ENCODE results near the gene TM9SF4.
A peak's percentile ranks its signal among the peaks of the same experiment; 100 is the strongest.
"Not testable (repeated sequence)": the region's sequence is repeated elsewhere in the genome, so short reads cannot be mapped to it uniquely, and the experiment has no call there.

TM9SF4 gene

GRCh38 chr20:32188376-32189122, 79.0 kb downstream of the TM9SF4 start:
- DNase-seq (ENCODE audit: low spot score): no peak

- no peak for DNase-seq (ENCODE audit: low spot score)
Observed at GRCh38 chr20:32189123-32189410, 79.6 kb downstream of the TM9SF4 start.

GRCh38 chr20:32189691-32190615, 80.4 kb downstream of the TM9SF4 start:
- DNase-seq (ENCODE audit: low spot score): no peak

- DNase-seq (ENCODE audit: low spot score): no peak
Observed at GRCh38 chr20:32190616-32191415, 81.3 kb downstream of the TM9SF4 start.

- no peak for DNase-seq (ENCODE audit: low spot score)
Observed at GRCh38 chr20:32191422-32191821, 81.9 kb downstream of the TM9SF4 start.

- no peak for DNase-seq (ENCODE audit: low spot score)
Observed at GRCh38 chr20:32191873-32192272, 82.4 kb downstream of the TM9SF4 start.

GRCh38 chr20:32192698-32193097, 83.2 kb downstream of the TM9SF4 start:
- no peak for DNase-seq (ENCODE audit: low spot score)

GRCh38 chr20:32193336-32193735, 83.8 kb downstream of the TM9SF4 start:
- not testable (repeated sequence) for DNase-seq (ENCODE audit: low spot score)

- DNase-seq (ENCODE audit: low spot score): no peak
Observed at GRCh38 chr20:32193996-32194395, 84.5 kb downstream of the TM9SF4 start.

- no peak for DNase-seq (ENCODE audit: low spot score)
Observed at GRCh38 chr20:32195581-32195980, 86.1 kb downstream of the TM9SF4 start.

GRCh38 chr20:32196613-32197012, 87.1 kb downstream of the TM9SF4 start:
- not testable (repeated sequence) for DNase-seq (ENCODE audit: low spot score)

GRCh38 chr20:32197136-32197535, 87.6 kb downstream of the TM9SF4 start:
- not testable (repeated sequence) for DNase-seq (ENCODE audit: low spot score)

GRCh38 chr20:32199006-32199405, 89.5 kb downstream of the TM9SF4 start:
- no peak for DNase-seq (ENCODE audit: low spot score)

GRCh38 chr20:32201296-32201976, 91.9 kb downstream of the TM9SF4 start:
- DNase-seq (ENCODE audit: low spot score): no peak

- no peak for DNase-seq (ENCODE audit: low spot score)
Observed at GRCh38 chr20:32201977-32202363, 92.5 kb downstream of the TM9SF4 start.

- DNase-seq (ENCODE audit: low spot score): no peak
Observed at GRCh38 chr20:32203356-32204204, 94.1 kb downstream of the TM9SF4 start.

- DNase-seq (ENCODE audit: low spot score): peak; percentile 64
Observed at GRCh38 chr20:32204205-32205109, 94.9 kb downstream of the TM9SF4 start.

GRCh38 chr20:32205110-32205842, 95.8 kb downstream of the TM9SF4 start:
- DNase-seq (ENCODE audit: low spot score): no peak
